Psoas muscle (tissue), 8 donors: ENCODE measurements around the gene GATA2. TPM values are rescaled to one million over a fixed set of nuclear protein-coding genes. Genes with fewer than 3 reads are reported as not detected.

ENCODE experiments used
- ATAC-seq, 4 donors: fragments of 200-7000 bp; cut with Tn5 transposase; one replicate each; pipeline ENCODE4 v1.9.1; 2020; ENCODE audit warnings: moderate library complexity in 3 of 4, mild to moderate bottlenecking in 2 of 4
- DNase-seq, 2 donors: peaks; one replicate each; pipeline ENCODE4 v3.0.0-alpha.2; 2020
- H3K27ac ChIP-seq: fragments of 200-600 bp; one replicate; pipeline ENCODE4 v1.8.0; 2022
- H3K27me3 ChIP-seq, 3 donors: fragments of 200-600 bp in 1 of 3; one replicate each; pipeline versions ENCODE4 v1.6.1 to v1.8.0; 2013 to 2022; ENCODE audit warnings: low read length in 2 of 3, mild to moderate bottlenecking in 2 of 3, moderate library complexity in 1 of 3; ENCODE audit not compliant: insufficient read depth in 3 of 3
- H3K36me3 ChIP-seq, 2 donors: fragments of 200-600 bp in 1 of 2; one replicate each; pipeline versions ENCODE4 v1.6.1 to v1.8.0; 2013 to 2022; ENCODE audit warnings: low read depth in 1 of 2, mild to moderate bottlenecking in 1 of 2, moderate library complexity in 1 of 2; ENCODE audit not compliant: insufficient read depth in 1 of 2
- H3K4me1 ChIP-seq: fragments of 200-600 bp; one replicate; pipeline ENCODE4 v1.8.0; 2022
- H3K4me3 ChIP-seq: fragments of 200-600 bp; one replicate; pipeline ENCODE4 v1.8.0; 2022; ENCODE audit warnings: mild to moderate bottlenecking
- H3K9me3 ChIP-seq: fragments of 200-600 bp; one replicate; pipeline ENCODE4 v1.8.0; 2022
- CTCF ChIP-seq: fragments of 200-600 bp; IDR thresholded peaks from one replicate; pipeline ENCODE4 v1.8.0; 2022; ENCODE audit warnings: antibody characterized with exemption
- WGBS, 3 donors: extraction: QIAGEN DNeasy Blood & Tissue Kit; methylation state at CpG; one replicate each; pipeline versions ENCODE4 v1.1.6 to v1.1.7; 2013; 5-methylcytosine and 5-hydroxymethylcytosine counted together
- intact Hi-C, 2 donors: fragments of 100-400 bp; cut with DNase I; formaldehyde crosslinking; loops; one replicate each; pipeline versions ENCODE4 v1.11.0 to v1.14.2; 2022
- polyA plus RNA-seq, 3 donors: library from polyadenylated mRNA; stranded (reverse); fragments of 200-250 nt; gene quantifications; one replicate each; pipeline ENCODE4 v1.2.3, GENCODE V29; 2013
- total RNA-seq, 4 donors: library from RNA; stranded (reverse); fragmentation: NEBNext Ultra II Directional in 2 of 4; extraction: Animal tissue kit (Norgen Biotek cat#: 25700) in 2 of 4; gene quantifications; one replicate each; pipeline versions ENCODE4 v1.2.1 to v1.2.4, GENCODE V29; 2021 to 2023
- donor health status: healthy with polysubstance abuse.
- donor health status: DM: no; HTN: no; CAD: no; lungs with moderate emphysema.
- donor health status: Bipolar disorder and iron deficiency.
- donor health status: healthy.
- donor health status: DM: yes; HTN: yes; CAD: no.
- donor health status: DM: no; HTN: no; CAD: no.
- donor health status: DM: no; HTN: no; CAD: no.
- donor health status: DM: yes; HTN: yes; CAD: no.

The GATA2 gene
- total and polyA plus RNA-seq, 7 donors, result 4.2 to 8.8 (median 6.5) TPM

- no peaks in the 10 kb centered on the region for H3K9me3 ChIP-seq
- 67 to 77% (median 72%) methylated on average over 3 of the region's 3 CpGs for WGBS, 3 donors
- H3K36me3 ChIP-seq, result no peaks in the 10 kb centered on the region
- H3K27me3 ChIP-seq, result peaks cover 0 to 11% (median 0%) of the 10 kb centered on the region in 3 donors
- H3K4me3 ChIP-seq, result no peak overlapping the region
- H3K27ac ChIP-seq, result no peak overlapping the region
- ATAC-seq (no peak), DNase-seq (no peak)
- no peak for TF ChIP-seq CTCF
- intact Hi-C loops, result no loop called here
- no peaks in the 10 kb centered on the region for H3K4me1 ChIP-seq
Measured at GRCh38 chr3:128471720-128472119, 21.3 kb downstream of the GATA2 start.

GRCh38 chr3:128471110-128471509 lies 21.9 kb downstream of the GATA2 start:
- H3K4me1 ChIP-seq, result no peaks in the 10 kb centered on the region
- no peak for DNase-seq
- 71 to 82% (median 81%) methylated on average over 2 of the region's 2 CpGs for WGBS, 3 donors
- H3K36me3 ChIP-seq, result no peaks in the 10 kb centered on the region
- intact Hi-C loops, result no loop called here
- H3K27me3 ChIP-seq, result peaks cover 0 to 14% (median 0%) of the 10 kb centered on the region in 3 donors
- TF ChIP-seq CTCF, result no peak
- H3K27ac ChIP-seq, result no peak overlapping the region
- no peaks in the 10 kb centered on the region for H3K9me3 ChIP-seq
- ATAC-seq, result no peak
- H3K4me3 ChIP-seq, result no peak overlapping the region

GRCh38 chr3:128470134-128470899 lies 22.7 kb downstream of the GATA2 start:
- DNase-seq (no peak), ATAC-seq (no peak)
- intact Hi-C loops, result no loop called here
- H3K27me3 ChIP-seq, result peaks cover 0 to 22% (median 0%) of the 10 kb centered on the region in 3 donors
- no peak for TF ChIP-seq CTCF
- H3K9me3 ChIP-seq, result no peaks in the 10 kb centered on the region
- H3K27ac ChIP-seq, result no peak overlapping the region
- no peaks in the 10 kb centered on the region for H3K4me1 ChIP-seq
- 66 to 73% (median 69%) methylated on average over 11 to 13 of the region's 13 CpGs for WGBS, 3 donors
- no peaks in the 10 kb centered on the region for H3K36me3 ChIP-seq
- H3K4me3 ChIP-seq, result no peak overlapping the region

- no peak for TF ChIP-seq CTCF
- intact Hi-C loops, result no loop called here
- no peak for ATAC-seq
- Histone ChIP-seq H3K36me3 (no peaks in the 10 kb centered on the region), H3K27me3 (peaks cover 0 to 22% (median 0%) of the 10 kb centered on the region in 3 donors), H3K4me1 (no peaks in the 10 kb centered on the region), H3K9me3 (no peaks in the 10 kb centered on the region), H3K4me3 (no peak overlapping the region), H3K27ac (no peak overlapping the region)
- no peak for DNase-seq
- 79 to 82% (median 80%) methylated on average over 6 of the region's 6 CpGs for WGBS, 3 donors
Measured at GRCh38 chr3:128469556-128469955, 23.4 kb downstream of the GATA2 start.
